B cell (primary cell): ENCODE results near the gene TMEM143.

Source experiments
- CTCF ChIP-seq: fragments of 200-600 bp; IDR thresholded peaks from one replicate; pipeline ENCODE4 v1.8.0; 2022; ENCODE audit warnings: antibody characterized with exemption, mild to moderate bottlenecking
- EZH2 ChIP-seq: IDR thresholded peaks from 2 replicates; pipeline ENCODE4 v1.6.1; 2012; ENCODE audit warnings: borderline replicate concordance, low read depth, mild to moderate bottlenecking, moderate library complexity, low read length; ENCODE audit not compliant: insufficient read depth, poor library complexity, severe bottlenecking

- TF ChIP-seq CTCF = peak; percentile 44
- no peak for TF ChIP-seq EZH2
These were observed 26.7 kb upstream of the TMEM143 start for GRCh38 chr19:48390188-48391099.
